HCT116 (cell line): ENCODE measurements around the gene TMEM81. TPM values are rescaled to one million over a fixed set of nuclear protein-coding genes. Genes with fewer than 3 reads are reported as not detected.

Source experiments
- ATAC-seq: fragments of 200-7000 bp; cut with Tn5 transposase; 2 replicates; pipeline ENCODE4 v1.9.1; 2020; ENCODE audit warnings: mild to moderate bottlenecking, moderate library complexity
- BruUV-seq: library from RNA; stranded (reverse); fragments of 400-500 nt; replicated peaks from 2 replicates; lab custom pipeline; 2021; lab: Mats Ljungman, UMichigan
- CTCF ChIA-PET: fragments of 300-600 bp; sonication (Branson Sonifier 250); formaldehyde crosslinking; loops from one replicate; lab custom pipeline; 2021; ENCODE audit warnings: antibody characterized with exemption; lab: Charles Lee
- POLR2A ChIA-PET: fragments of 300-600, 350-600 bp; sonication (Branson Sonifier 250); formaldehyde crosslinking; loops from one replicate; lab custom pipeline; 2021; ENCODE audit warnings: antibody characterized with exemption; lab: Charles Lee
- RAD21 ChIA-PET, 2 experiments: fragments of 300-600 bp; sonication (Branson Sonifier 250); formaldehyde crosslinking; loops; one replicate each; lab custom pipeline; 2023; ENCODE audit warnings: low total read pairs in 2 of 2; ENCODE audit not compliant: uncharacterized antibody in 2 of 2, unreplicated experiment in 2 of 2, low non-redundant PET in 1 of 2; lab: Charles Lee
- DNase-seq: peaks from one replicate; pipeline ENCODE4 v3.0.0-alpha.2; 2010; ENCODE audit warnings: low read depth, low spot score
- H2AFZ ChIP-seq: fragments of 200-600 bp; shearing (Covaris generic), sonication (generic); 2 replicates; pipeline ENCODE4 v1.6.1; 2017; ENCODE audit warnings: low read depth, mixed run types, mixed read lengths, antibody characterized with exemption, low read length; ENCODE audit not compliant: poor library complexity, severe bottlenecking
- H3K27ac ChIP-seq: 2 replicates; pipeline ENCODE4 v1.5.1; 2012; ENCODE audit warnings: low read depth, low read length
- H3K27me3 ChIP-seq: fragments of 200-600 bp; sonication (generic); 2 replicates; pipeline ENCODE4 v1.6.1; 2016; ENCODE audit warnings: mixed run types, low read length, mixed read lengths; ENCODE audit not compliant: insufficient read depth
- H3K36me3 ChIP-seq, 2 experiments: fragments of 200-500 bp in 1 of 2; fragments of 200-600 bp in 1 of 2; sonication (Bioruptor generic) in 1 of 2; sonication (generic) in 1 of 2; 2 replicates each; pipeline versions ENCODE4 v1.5.1 to v1.6.1; 2014 to 2016; ENCODE audit warnings: low read length in 2 of 2, inconsistent platforms in 1 of 2, mixed read lengths in 1 of 2, mixed run types in 1 of 2; ENCODE audit not compliant: insufficient read depth in 2 of 2, control insufficient read depth in 1 of 2
- H3K4me1 ChIP-seq, 2 experiments: fragments of 200-600 bp in 1 of 2; sonication (generic) in 1 of 2; 2 replicates each; pipeline versions ENCODE4 v1.5.1 to v1.6.1; 2012 to 2017; ENCODE audit warnings: low read length in 2 of 2, inconsistent platforms in 1 of 2, mild to moderate bottlenecking in 1 of 2, mixed read lengths in 1 of 2, mixed run types in 1 of 2, moderate library complexity in 1 of 2; ENCODE audit not compliant: insufficient read depth in 2 of 2, control insufficient read depth in 1 of 2
- H3K4me2 ChIP-seq: fragments of 200-600 bp; sonication (generic); 2 replicates; pipeline ENCODE4 v1.6.1; 2017; ENCODE audit warnings: mixed run types, low read length, mixed read lengths
- H3K4me3 ChIP-seq, 2 experiments: fragments of 200-600 bp in 1 of 2; sonication (generic) in 1 of 2; replicated peaks in 1 of 2; 2 replicates each; pipeline ENCODE4 v1.5.1; 2011 to 2016; ENCODE audit warnings: low read length in 2 of 2, control low read depth in 1 of 2, low read depth in 1 of 2, mild to moderate bottlenecking in 1 of 2, mixed read lengths in 1 of 2, mixed run types in 1 of 2
- H3K79me2 ChIP-seq: fragments of 200-600 bp; sonication (generic); 2 replicates; pipeline ENCODE4 v1.6.1; 2017; ENCODE audit warnings: mild to moderate bottlenecking, mixed run types, low read length, moderate library complexity, mixed read lengths; ENCODE audit not compliant: insufficient read depth
- H3K9ac ChIP-seq: fragments of 200-600 bp; sonication (generic); 2 replicates; pipeline ENCODE4 v1.6.1; 2016; ENCODE audit warnings: low read length, mixed read lengths
- H3K9me2 ChIP-seq: fragments of 200-600 bp; sonication (generic), shearing (Covaris generic); 2 replicates; pipeline ENCODE4 v1.6.1; 2017; ENCODE audit warnings: mixed run types, mild to moderate bottlenecking, moderate library complexity; ENCODE audit not compliant: insufficient read depth
- H3K9me3 ChIP-seq, 2 experiments: fragments of 200-500 bp in 1 of 2; fragments of 200-600 bp in 1 of 2; sonication (Bioruptor generic) in 1 of 2; sonication (generic) in 1 of 2; 2 replicates each; pipeline ENCODE4 v1.6.1; 2014 to 2017; ENCODE audit warnings: low read length in 2 of 2, mixed read lengths in 2 of 2, inconsistent platforms in 1 of 2, low read depth in 1 of 2, mild to moderate bottlenecking in 1 of 2, mixed run types in 1 of 2, moderate library complexity in 1 of 2; ENCODE audit not compliant: control insufficient read depth in 1 of 2, insufficient read depth in 1 of 2
- H4K20me1 ChIP-seq: fragments of 200-600 bp; sonication (generic), shearing (Covaris generic); 2 replicates; pipeline ENCODE4 v1.6.1; 2017; ENCODE audit warnings: mixed run types, mild to moderate bottlenecking, moderate library complexity; ENCODE audit not compliant: insufficient read depth
- ATF3 ChIP-seq: IDR thresholded peaks from 2 replicates; pipeline ENCODE4 v1.6.1; 2012
- CBX3 ChIP-seq: IDR thresholded peaks from 2 replicates; pipeline ENCODE4 v1.6.1; 2012; ENCODE audit warnings: low read depth
- CEBPB ChIP-seq: IDR thresholded peaks from 2 replicates; pipeline ENCODE4 v1.6.1; 2012; ENCODE audit warnings: low read depth
- CTCF ChIP-seq, 3 experiments: fragments of 200-600 bp in 1 of 3; sonication (generic) in 1 of 3; IDR thresholded peaks in 2 of 3; conservative IDR thresholded peaks in 1 of 3; 2 replicates each; pipeline ENCODE4 v1.5.1; 2012 to 2017; ENCODE audit warnings: low read depth in 2 of 3, low read length in 2 of 3, antibody characterized with exemption in 1 of 3, borderline replicate concordance in 1 of 3, control low read depth in 1 of 3, mild to moderate bottlenecking in 1 of 3, mixed read lengths in 1 of 3, mixed run types in 1 of 3, moderate library complexity in 1 of 3; ENCODE audit not compliant: insufficient read depth in 1 of 3
- EGR1 ChIP-seq: IDR thresholded peaks from 2 replicates; pipeline ENCODE4 v1.6.1; 2012; ENCODE audit warnings: low read depth
- ELF1 ChIP-seq: IDR thresholded peaks from 2 replicates; pipeline ENCODE4 v1.6.1; 2012; ENCODE audit warnings: low read depth, borderline replicate concordance
- EZH2 ChIP-seq: fragments of 200-600 bp; sonication (generic); IDR thresholded peaks from 2 replicates; pipeline ENCODE4 v1.6.1; 2017; ENCODE audit warnings: antibody characterized with exemption, mixed run types
- FOSL1 ChIP-seq: IDR thresholded peaks from 2 replicates; pipeline ENCODE4 v1.6.1; 2012; ENCODE audit warnings: low read depth
- POLR2A ChIP-seq: IDR thresholded peaks from 2 replicates; pipeline ENCODE4 v1.7.0; 2011; ENCODE audit warnings: borderline replicate concordance; ENCODE audit not compliant: insufficient read depth, insufficient read length; ENCODE audit errors: extremely low read depth
- REST ChIP-seq: IDR thresholded peaks from 2 replicates; pipeline ENCODE4 v1.6.1; 2012; ENCODE audit warnings: low read depth
- SP1 ChIP-seq: IDR thresholded peaks from 2 replicates; pipeline ENCODE4 v1.6.1; 2012; ENCODE audit warnings: low read depth
- ZBTB33 ChIP-seq: IDR thresholded peaks from 2 replicates; pipeline ENCODE4 v1.6.1; 2011; ENCODE audit warnings: mild to moderate bottlenecking, low read length, moderate library complexity; ENCODE audit not compliant: insufficient replicate concordance; ENCODE audit errors: extremely low read depth
- ZFX ChIP-seq: fragments of 450-650 bp; IDR thresholded peaks from 2 replicates; pipeline ENCODE4 v1.6.1; 2017
- intact Hi-C: fragments of 100-400 bp; cut with micrococcal nuclease; formaldehyde crosslinking; loops from 2 replicates; pipeline ENCODE4 v1.10.0; 2022
- total RNA-seq: library from RNA; stranded (reverse); gene quantifications from one replicate; pipeline ENCODE4 v1.2.1, GENCODE V29; 2021; ENCODE audit not compliant: unreplicated experiment

TMEM81 gene
- total RNA-seq, 1 experiment from 2014 or later = 4.9 TPM

GRCh38 chr1:205088341-205088740 is 4.1 kb upstream of the TMEM81 start:
- no peaks in the 10 kb centered on the region for H3K9me3 ChIP-seq
- TF ChIP-seq CTCF (IDR thresholded peaks at IDR 0.05 in 2 of 3, conservative IDR thresholded peaks at IDR 0.05 in 1 of 3; ENCODE audit: borderline replicate concordance in 1 of 3, insufficient read depth in 1 of 3, low read depth in 2 of 3, low read length in 2 of 3) (no peak), ELF1 (no peak), CBX3 (no peak), ATF3 (no peak), EGR1 (no peak), FOSL1 (no peak), ZBTB33 (no peak), ZFX (no peak), CEBPB (no peak), POLR2A (no peak), SP1 (no peak), REST (no peak), EZH2 (no peak)
- BruUV-seq = no TSS peak
- POLR2A ChIA-PET = no interaction called here
- H3K79me2 ChIP-seq = no peaks in the 10 kb centered on the region
- CTCF ChIA-PET = no interaction called here
- no peaks in the 10 kb centered on the region for H3K4me1 ChIP-seq
- H3K27ac ChIP-seq = no peak overlapping the region
- intact Hi-C loops = no loop called here
- ATAC-seq (no peak), DNase-seq (no peak)
- H3K9ac ChIP-seq = no peak overlapping the region
- peaks cover 27 to 31% of the 10 kb centered on the region in 2 experiments for H3K36me3 ChIP-seq
- no peak overlapping the region for H3K4me2 ChIP-seq
- RAD21 ChIA-PET = no interaction called here
- no peaks in the 10 kb centered on the region for H3K27me3 ChIP-seq
- H3K4me3 ChIP-seq = no peak overlapping the region
- no peaks in the 10 kb centered on the region for H4K20me1 ChIP-seq
- H3K9me2 ChIP-seq = no peaks in the 10 kb centered on the region
- H2AFZ ChIP-seq = no peak overlapping the region
